DOHH2 (cell line): ENCODE measurements around the gene LSR.

ENCODE experiments used
- H3F3A ChIP-seq: fragments of 200-600 bp; sonication (generic), shearing (Covaris generic); 2 replicates; pipeline ENCODE4 v1.6.0; 2016; ENCODE audit warnings: antibody characterized with exemption, mild to moderate bottlenecking; ENCODE audit not compliant: control insufficient read depth, insufficient read depth
- H3K27ac ChIP-seq: fragments of 200-600 bp; sonication (generic); 2 replicates; pipeline ENCODE4 v1.5.1; 2014; ENCODE audit warnings: low read depth, mild to moderate bottlenecking, low read length, moderate library complexity
- H3K27me3 ChIP-seq: fragments of 200-600 bp; sonication (generic); 2 replicates; pipeline ENCODE4 v1.6.1; 2014; ENCODE audit warnings: mild to moderate bottlenecking, low read length, mixed read lengths; ENCODE audit not compliant: control insufficient read depth
- H3K36me3 ChIP-seq: fragments of 200-600 bp; sonication (generic); 2 replicates; pipeline ENCODE4 v1.6.1; 2014; ENCODE audit warnings: mild to moderate bottlenecking, low read length, moderate library complexity, mixed read lengths; ENCODE audit not compliant: control insufficient read depth
- H3K4me1 ChIP-seq: fragments of 200-600 bp; sonication (generic); 2 replicates; pipeline ENCODE4 v1.6.1; 2014; ENCODE audit warnings: mild to moderate bottlenecking, low read length, mixed read lengths; ENCODE audit not compliant: control insufficient read depth
- H3K4me2 ChIP-seq: fragments of 200-600 bp; sonication (generic); 2 replicates; pipeline ENCODE4 v1.6.0; 2014; ENCODE audit warnings: mild to moderate bottlenecking, low read length, moderate library complexity
- H3K4me3 ChIP-seq: fragments of 200-600 bp; sonication (generic); 2 replicates; pipeline ENCODE4 v1.5.1; 2014; ENCODE audit warnings: mild to moderate bottlenecking, low read length, mixed read lengths
- H3K79me2 ChIP-seq: fragments of 200-600 bp; sonication (generic); 2 replicates; pipeline ENCODE4 v1.6.1; 2014; ENCODE audit warnings: mild to moderate bottlenecking, low read length, mixed read lengths; ENCODE audit not compliant: control insufficient read depth
- H3K9me2 ChIP-seq: fragments of 200-600 bp; sonication (generic); replicated peaks from 2 replicates; pipeline ENCODE4 v1.6.1; 2014; ENCODE audit warnings: mild to moderate bottlenecking, low read length, mixed read lengths; ENCODE audit not compliant: control insufficient read depth
- H3K9me3 ChIP-seq: fragments of 200-600 bp; sonication (generic); 2 replicates; pipeline ENCODE4 v1.6.1; 2014; ENCODE audit warnings: antibody characterized with exemption, low read length, mixed read lengths; ENCODE audit not compliant: control insufficient read depth, insufficient read depth
- H4K20me1 ChIP-seq: fragments of 200-600 bp; sonication (generic); 2 replicates; pipeline ENCODE4 v1.6.0; 2014; ENCODE audit warnings: low read depth, mild to moderate bottlenecking, antibody characterized with exemption, low read length, moderate library complexity; ENCODE audit not compliant: control insufficient read depth, insufficient read depth
- CTCF ChIP-seq: fragments of 200-600 bp; sonication (generic); IDR thresholded peaks from one replicate; pipeline ENCODE4 v1.5.1; 2014; ENCODE audit warnings: antibody characterized with exemption, mild to moderate bottlenecking, low read depth, low read length; ENCODE audit not compliant: poor library complexity, severe bottlenecking
- EZH2phosphoT487 ChIP-seq: fragments of 200-600 bp; sonication (generic); IDR thresholded peaks from 2 replicates; pipeline ENCODE4 v1.6.1; 2017; ENCODE audit warnings: borderline replicate concordance, mild to moderate bottlenecking, antibody characterized with exemption, low read length, moderate library complexity, mixed read lengths

Gene LSR

DNA sequence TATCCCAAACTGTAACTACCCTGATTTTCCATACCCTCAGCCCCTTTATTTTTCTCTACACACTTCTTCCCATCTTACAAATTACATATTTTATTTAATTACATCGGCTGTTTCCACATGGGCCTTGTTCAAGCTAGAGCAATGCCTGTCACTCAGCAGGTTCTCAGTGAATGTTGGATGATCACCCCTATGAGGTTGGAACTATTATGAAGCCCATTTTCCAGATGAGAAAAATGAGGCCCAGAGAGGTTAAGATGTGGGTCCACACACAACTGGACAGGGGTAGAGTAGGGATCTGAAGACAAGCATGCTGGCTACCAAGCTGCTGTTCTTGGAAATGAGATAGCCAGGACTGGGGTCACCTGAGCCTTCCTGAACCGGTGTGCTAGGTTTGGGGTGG lies 53.2 kb downstream of the LSR start:
- no peaks in the 10 kb centered on the region for H3K79me2 ChIP-seq
- H3K36me3 ChIP-seq, result no peaks in the 10 kb centered on the region
- H3F3A ChIP-seq, result peaks cover 13% of the 10 kb centered on the region
- H4K20me1 ChIP-seq, result no peaks in the 10 kb centered on the region
- H3K4me1 ChIP-seq, result peaks cover 54% of the 10 kb centered on the region
- no peaks in the 10 kb centered on the region for H3K9me2 ChIP-seq
- H3K27ac ChIP-seq, result no peak overlapping the region
- H3K27me3 ChIP-seq, result no peaks in the 10 kb centered on the region
- no peak overlapping the region for H3K4me2 ChIP-seq
- no peaks in the 10 kb centered on the region for H3K9me3 ChIP-seq
- H3K4me3 ChIP-seq, result no peak overlapping the region
- no peak for TF ChIP-seq CTCF
- TF ChIP-seq EZH2phosphoT487, result no peak

DNA sequence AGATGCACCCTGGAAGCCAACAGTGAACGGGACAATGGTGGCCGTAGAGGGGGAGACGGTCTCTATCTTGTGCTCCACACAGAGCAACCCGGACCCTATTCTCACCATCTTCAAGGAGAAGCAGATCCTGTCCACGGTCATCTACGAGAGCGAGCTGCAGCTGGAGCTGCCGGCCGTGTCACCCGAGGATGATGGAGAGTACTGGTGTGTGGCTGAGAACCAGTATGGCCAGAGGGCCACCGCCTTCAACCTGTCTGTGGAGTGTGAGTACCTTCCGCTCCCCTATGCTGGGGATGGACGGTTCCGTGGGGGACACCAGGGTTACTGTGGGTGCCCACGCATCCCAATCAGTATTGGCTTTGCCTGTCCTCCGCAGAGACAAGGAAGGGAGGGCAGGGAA lies 53.6 kb downstream of the LSR start:
- H3K9me2 ChIP-seq, result no peaks in the 10 kb centered on the region
- H4K20me1 ChIP-seq, result no peaks in the 10 kb centered on the region
- no peaks in the 10 kb centered on the region for H3K9me3 ChIP-seq
- peaks cover 54% of the 10 kb centered on the region for H3K4me1 ChIP-seq
- no peaks in the 10 kb centered on the region for H3K36me3 ChIP-seq
- H3K4me3 ChIP-seq, result no peak overlapping the region
- no peak overlapping the region for H3K4me2 ChIP-seq
- no peak for TF ChIP-seq CTCF
- no peak for TF ChIP-seq EZH2phosphoT487
- no peaks in the 10 kb centered on the region for H3K79me2 ChIP-seq
- H3K27me3 ChIP-seq, result no peaks in the 10 kb centered on the region
- H3K27ac ChIP-seq, result no peak overlapping the region
- H3F3A ChIP-seq, result peaks cover 8% of the 10 kb centered on the region

DNA sequence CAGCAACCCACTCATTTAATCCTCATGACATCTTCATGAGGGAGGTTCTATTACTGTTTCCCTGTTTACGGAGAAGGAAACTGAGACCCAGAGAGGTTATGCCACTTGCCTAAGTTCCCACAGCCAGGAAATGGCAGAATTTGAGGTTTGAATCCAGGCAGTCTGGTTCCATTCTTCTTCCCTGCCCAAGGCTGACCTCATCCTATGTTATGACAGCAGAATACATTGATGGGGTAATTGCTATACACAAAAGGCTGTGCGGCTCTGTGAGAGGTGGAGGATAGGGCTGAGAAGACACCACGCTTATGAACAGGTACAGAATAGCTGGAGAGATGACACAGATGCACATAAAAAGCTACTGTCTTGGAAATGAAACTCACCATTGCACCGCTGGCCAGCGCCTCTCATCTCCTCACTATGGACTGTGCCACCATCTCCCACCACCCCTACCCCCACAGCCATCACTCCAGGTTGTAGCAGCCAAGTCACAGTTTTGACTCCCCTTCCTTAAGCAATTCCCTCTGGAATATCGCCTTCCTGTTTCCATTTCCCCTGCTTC lies 54.6 kb downstream of the LSR start:
- Histone ChIP-seq H3K4me1 (peaks cover 54% of the 10 kb centered on the region), H3K36me3 (no peaks in the 10 kb centered on the region), H3K4me3 (no peak overlapping the region)

More for the DNA sequence above, 54.6 kb downstream of the LSR start:
- no peak overlapping the region for H3K4me2 ChIP-seq
- no peaks in the 10 kb centered on the region for H4K20me1 ChIP-seq
- no peaks in the 10 kb centered on the region for H3K9me2 ChIP-seq
- H3K79me2 ChIP-seq, result no peaks in the 10 kb centered on the region
- H3F3A ChIP-seq, result peaks cover 5% of the 10 kb centered on the region
- no peaks in the 10 kb centered on the region for H3K27me3 ChIP-seq
- TF ChIP-seq EZH2phosphoT487 (no peak), CTCF (no peak)
- H3K27ac ChIP-seq, result no peak overlapping the region
- no peaks in the 10 kb centered on the region for H3K9me3 ChIP-seq
